Ishikawa (cell line): ENCODE data around the gene KIAA1671.

Experiments
- CEBPB ChIP-seq: IDR thresholded peaks from 2 replicates; pipeline ENCODE4 v1.6.1; 2012
- CREB1 ChIP-seq: IDR thresholded peaks from 2 replicates; pipeline ENCODE4 v1.6.1; 2012; ENCODE audit warnings: low read depth
- EGR1 ChIP-seq: IDR thresholded peaks from 2 replicates; pipeline ENCODE4 v1.6.1; 2012
- EP300 ChIP-seq: IDR thresholded peaks from 2 replicates; pipeline ENCODE4 v1.6.1; 2012; ENCODE audit warnings: borderline replicate concordance
- FOXM1 ChIP-seq: IDR thresholded peaks from 2 replicates; pipeline ENCODE4 v1.6.1; 2012; ENCODE audit warnings: low read depth, borderline replicate concordance
- MAX ChIP-seq: IDR thresholded peaks from 2 replicates; pipeline ENCODE4 v1.6.1; 2012
- NFIC ChIP-seq: IDR thresholded peaks from 2 replicates; pipeline ENCODE4 v1.6.1; 2012
- RAD21 ChIP-seq: IDR thresholded peaks from 2 replicates; pipeline ENCODE4 v1.6.1; 2012; ENCODE audit warnings: low read depth
- REST ChIP-seq: IDR thresholded peaks from 2 replicates; pipeline ENCODE4 v1.6.1; 2012; ENCODE audit warnings: low read depth, mild to moderate bottlenecking
- TAF1 ChIP-seq: IDR thresholded peaks from 2 replicates; pipeline ENCODE4 v1.6.1; 2012; ENCODE audit warnings: low read depth, mild to moderate bottlenecking
- TCF12 ChIP-seq: IDR thresholded peaks from 2 replicates; pipeline ENCODE4 v1.6.1; 2012; ENCODE audit warnings: low read depth
- TEAD4 ChIP-seq: IDR thresholded peaks from 2 replicates; pipeline ENCODE4 v1.6.1; 2012
- USF1 ChIP-seq: IDR thresholded peaks from 2 replicates; pipeline ENCODE4 v1.6.1; 2012
- YY1 ChIP-seq: IDR thresholded peaks from 2 replicates; pipeline ENCODE4 v1.6.1; 2012; ENCODE audit warnings: low read depth
- ZBTB7A ChIP-seq: IDR thresholded peaks from 2 replicates; pipeline ENCODE4 v1.6.1; 2012; ENCODE audit warnings: low read depth

Gene KIAA1671

GRCh38 chr22:25025491-25026400, 73.2 kb downstream of the KIAA1671 start:
- TF ChIP-seq RAD21: no peak
- no peak for TF ChIP-seq NFIC
- TF ChIP-seq YY1: no peak

GRCh38 chr22:25027043-25027906, 74.8 kb downstream of the KIAA1671 start:
- TF ChIP-seq CEBPB (no peak), USF1 (no peak), FOXM1 (no peak), EGR1 (no peak), TEAD4 (no peak), MAX (no peak), CREB1 (no peak), ZBTB7A (no peak)

- TF ChIP-seq REST (no peak), RAD21 (peak; percentile 46; the same call in 1 of the 2 replicates)
Observed at GRCh38 chr22:25027959-25028840, 75.7 kb downstream of the KIAA1671 start.

- TF ChIP-seq TEAD4 (no peak), YY1 (no peak), CREB1 (no peak), CEBPB (no peak), NFIC (no peak), FOXM1 (no peak), REST (no peak), TCF12 (no peak), EP300 (no peak), USF1 (no peak), TAF1 (no peak), ZBTB7A (no peak), MAX (no peak), RAD21 (no peak), EGR1 (no peak)
Observed at GRCh38 chr22:25028841-25029141, 76.3 kb downstream of the KIAA1671 start.

GRCh38 chr22:25029181-25029580, 76.7 kb downstream of the KIAA1671 start:
- no peak for TF ChIP-seq ZBTB7A
- no peak for TF ChIP-seq TCF12
- TF ChIP-seq EGR1: no peak
- TF ChIP-seq REST: no peak
- TF ChIP-seq MAX: no peak
- TF ChIP-seq TAF1: no peak
- TF ChIP-seq USF1: no peak
- no peak for TF ChIP-seq RAD21
- TF ChIP-seq EP300: no peak
- no peak for TF ChIP-seq TEAD4
- TF ChIP-seq NFIC: no peak
- no peak for TF ChIP-seq FOXM1
